HepG2 (cell line): ENCODE data around the gene SLC35B1. TPM values are rescaled to one million over a fixed set of nuclear protein-coding genes. Genes with fewer than 3 reads are reported as not detected.

Experiments used
- ATAC-seq: fragments of 200-7000 bp; cut with Tn5 transposase; 3 replicates; pipeline ENCODE4 v1.9.1; 2020; ENCODE audit warnings: mild to moderate bottlenecking, moderate library complexity
- BruUV-seq: library from RNA; stranded (reverse); fragments of 400-500 nt; replicated peaks from 2 replicates; lab custom pipeline; 2021; lab: Mats Ljungman, UMichigan
- CTCF ChIA-PET: fragments of 300-600 bp; formaldehyde crosslinking; extraction: SDS; loops from one replicate; lab custom pipeline; 2021; ENCODE audit warnings: low total read pairs, inconsistent platforms, low intra/inter-chr PET ratio; lab: Yijun Ruan, JAX
- POLR2A ChIA-PET: fragments of 350-600 bp; sonication (Branson Sonifier 250); formaldehyde crosslinking; loops from one replicate; lab custom pipeline; 2020; ENCODE audit warnings: antibody characterized with exemption, inconsistent platforms; lab: Yijun Ruan, JAX
- DNase-seq: peaks from one replicate; pipeline ENCODE4 v3.0.0-alpha.2; 2015; ENCODE audit warnings: low spot score
- FAIRE-seq: peaks from 3 replicates; lab custom pipeline; 2011; peaks lifted over from hg19 to GRCh38; lab: Jason Lieb, UNC
- H2AFZ ChIP-seq: one replicate; pipeline ENCODE4 v1.6.1; 2011; ENCODE audit warnings: low read length, inconsistent platforms
- H3K27ac ChIP-seq: fragments of 300-600 bp; 3 replicates; pipeline ENCODE4 v1.8.0; 2011; ENCODE audit warnings: mixed run types, mild to moderate bottlenecking, mixed read lengths, low read length, inconsistent platforms; ENCODE audit not compliant: insufficient read depth; ENCODE audit errors: extremely low read length
- H3K27me3 ChIP-seq, 2 experiments: fragments of 200-600 bp in 1 of 2; 2 replicates in 1 of 2; 3 replicates in 1 of 2; pipeline versions ENCODE4 v1.6.0 to v1.8.0; 2011; ENCODE audit warnings: low read length in 2 of 2, mild to moderate bottlenecking in 2 of 2, moderate library complexity in 2 of 2, inconsistent platforms in 1 of 2; ENCODE audit not compliant: insufficient read depth in 2 of 2, control insufficient read depth in 1 of 2
- H3K36me3 ChIP-seq, 2 experiments: fragments of 200-600 bp in 1 of 2; replicated peaks in 1 of 2; 2 replicates in 1 of 2; 3 replicates in 1 of 2; pipeline versions ENCODE4 v1.5.1 to v1.8.0; 2011; ENCODE audit warnings: low read length in 2 of 2, inconsistent platforms in 1 of 2; ENCODE audit not compliant: insufficient read depth in 2 of 2, control insufficient read depth in 1 of 2
- H3K4me1 ChIP-seq: 2 replicates; pipeline ENCODE4 v1.5.1; 2012; ENCODE audit warnings: low read length, inconsistent platforms; ENCODE audit not compliant: insufficient read depth
- H3K4me2 ChIP-seq: 2 replicates; pipeline ENCODE4 v1.6.0; 2011; ENCODE audit warnings: low read depth, low read length, inconsistent platforms
- H3K4me3 ChIP-seq, 3 experiments: fragments of 200-600 bp in 1 of 3; sonication (generic), shearing (Covaris generic) in 1 of 3; replicated peaks in 1 of 3; 2 replicates each; pipeline ENCODE4 v1.5.1; 2011 to 2016; ENCODE audit warnings: low read length in 3 of 3, inconsistent platforms in 2 of 3, low read depth in 2 of 3, mild to moderate bottlenecking in 2 of 3, control low read depth in 1 of 3, mixed read lengths in 1 of 3; ENCODE audit not compliant: insufficient read depth in 1 of 3
- H3K79me2 ChIP-seq: one replicate; pipeline ENCODE4 v1.6.1; 2011; ENCODE audit warnings: low read length, inconsistent platforms; ENCODE audit not compliant: insufficient read depth
- H3K9ac ChIP-seq: 2 replicates; pipeline ENCODE4 v1.6.0; 2011; ENCODE audit warnings: mild to moderate bottlenecking, low read depth, low read length, inconsistent platforms; ENCODE audit not compliant: insufficient read depth
- H3K9me3 ChIP-seq: 2 replicates; pipeline ENCODE4 v1.5.1; 2012; ENCODE audit warnings: mild to moderate bottlenecking, low read length
- H4K20me1 ChIP-seq: 2 replicates; pipeline ENCODE4 v1.6.0; 2011; ENCODE audit warnings: inconsistent platforms, mild to moderate bottlenecking, low read length, moderate library complexity; ENCODE audit not compliant: insufficient read depth
- GMEB2 ChIP-seq: IDR thresholded peaks from 2 replicates; pipeline ENCODE4 v1.6.1; 2016; ENCODE audit warnings: missing biosample characterization, missing genetic modification reagents, low read depth
- ISX ChIP-seq: sonication (generic); formaldehyde crosslinking; conservative IDR thresholded peaks from 2 replicates; pipeline ENCODE4 v1.5.0; 2020; ENCODE audit warnings: missing genetic modification reagents
- JDP2 ChIP-seq: sonication (generic); formaldehyde crosslinking; IDR thresholded peaks from 2 replicates; pipeline ENCODE4 v1.8.1; 2022; ENCODE audit warnings: missing genetic modification reagents, borderline replicate concordance
- SRSF9 ChIP-seq: fragments of 200-400 bp; formaldehyde crosslinking; IDR thresholded peaks from 2 replicates; pipeline ENCODE4 v1.6.1; 2018; ENCODE audit warnings: borderline replicate concordance, mild to moderate bottlenecking, low read depth, low read length; ENCODE audit not compliant: insufficient read depth, poor library complexity, severe bottlenecking
- ZBTB37 ChIP-seq: sonication (generic); formaldehyde crosslinking; IDR thresholded peaks from 2 replicates; pipeline ENCODE4 v1.4.0; 2020; ENCODE audit warnings: mild to moderate bottlenecking, missing genetic modification reagents
- ZBTB8A ChIP-seq: sonication (generic); formaldehyde crosslinking; IDR thresholded peaks from 2 replicates; pipeline ENCODE4 v1.4.0; 2020; ENCODE audit warnings: mild to moderate bottlenecking, low read depth, missing genetic modification reagents, borderline replicate concordance
- ZNF7 ChIP-seq: IDR thresholded peaks from 2 replicates; pipeline ENCODE4 v1.6.1; 2016; ENCODE audit warnings: missing biosample characterization, missing genetic modification reagents
- WGBS: methylation state at CpG from one replicate; pipeline ENCODE4 v1.1.6; 2017; ENCODE audit warnings: low lambda C conversion rate; 5-methylcytosine and 5-hydroxymethylcytosine counted together
- in situ Hi-C: cut with HindIII; loops from 2 replicates; pipeline ENCODE4 v1.10.0; 2017; ENCODE audit warnings: low pct_unique_long_range_greater_than_20kb; ENCODE audit not compliant: extremely low pct_ligation_motif_present
- intact Hi-C: fragments of 100-400 bp; cut with micrococcal nuclease; formaldehyde crosslinking; loops from one replicate; pipeline ENCODE4 v1.10.0; 2022; ENCODE audit not compliant: unreplicated experiment
- polyA plus RNA-seq, 8 experiments: library from polyadenylated mRNA; depleted of rRNA in 3 of 8; stranded (reverse) in 7 of 8; unstranded in 1 of 8; fragments of >200 nt; fragmentation: Illumina TruSeq in 4 of 8; extraction: Trizol in 4 of 8; gene quantifications; 2 replicates each; pipeline versions ENCODE4 v1.2.1 to v1.2.3, GENCODE V29; 2011 to 2016; ENCODE audit warnings: low read depth in 4 of 8, missing spikeins in 1 of 8, mixed read lengths in 1 of 8; ENCODE audit not compliant: insufficient read depth in 1 of 8
- total RNA-seq, 5 experiments: library from RNA; depleted of rRNA; stranded (reverse); fragments of >200 nt; fragmentation: Illumina TruSeq; extraction: Trizol; gene quantifications; 2 replicates each; pipeline ENCODE4 v1.2.3, GENCODE V29; 2016; ENCODE audit warnings: low read depth in 1 of 5
- TF ChIP-seq, protein P1 (sequence below): sonication (generic); formaldehyde crosslinking; IDR thresholded peaks from 2 replicates; pipeline ENCODE4 v1.5.1; 2020; ENCODE audit warnings: missing genetic modification reagents, mild to moderate bottlenecking, borderline replicate concordance

SLC35B1 gene
- total and polyA plus RNA-seq, 2 of the 13 experiments (the other 11 are each of a cell fraction or from before 2014, with no cell fraction given), result 99.6 to 113 TPM

DNA sequence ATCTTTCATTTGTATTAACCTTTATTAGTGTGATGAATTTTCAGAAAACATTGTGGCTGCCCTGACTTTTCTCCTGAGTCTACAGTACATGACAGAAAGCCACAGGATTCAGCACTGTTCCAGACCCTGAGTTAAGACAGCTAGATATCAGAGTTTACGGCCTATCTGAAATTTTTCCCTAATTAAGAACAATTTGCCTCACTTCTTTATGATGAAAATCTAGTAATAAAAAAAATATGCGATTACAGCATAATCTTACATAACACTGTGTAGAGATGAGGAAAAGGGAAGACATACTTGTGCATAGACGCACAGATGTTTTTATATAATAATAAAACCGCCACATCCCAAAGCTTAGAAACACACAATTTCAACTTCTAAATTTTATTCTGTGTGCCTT, 37.1 kb downstream of the SLC35B1 start:
- POLR2A ChIA-PET, result no interaction called here

More for the DNA sequence above, 37.1 kb downstream of the SLC35B1 start:
- in situ Hi-C loops (no loop called here), intact Hi-C loops (no loop called here)
- Histone ChIP-seq H4K20me1 (0 out of 2 replicates have a peak, but pooled peaks cover 5% of the 10 kb centered on the region), H3K4me3 (no peak overlapping the region), H3K4me1 (peaks cover 14% of the 10 kb centered on the region), H3K9me3 (no peaks in the 10 kb centered on the region), H3K27me3 (no peaks in the 10 kb centered on the region), H3K79me2 (peaks cover 79% of the 10 kb centered on the region), H3K9ac (no peak overlapping the region), H2AFZ (no peak overlapping the region), H3K4me2 (no peak overlapping the region), H3K36me3 (peaks cover 2 to 24% of the 10 kb centered on the region in 2 experiments), H3K27ac (no peak overlapping the region)
- no peak for DNase-seq
- TF ChIP-seq ZBTB8A (CRISPR knock-in tag) (no peak), ZNF7 (CRISPR knock-in tag) (no peak), SRSF9 (no peak), GMEB2 (no peak), ZBTB37 (no peak), JDP2 (no peak), ISX (CRISPR knock-in tag) (no peak)
- TF ChIP-seq, protein P1, sequence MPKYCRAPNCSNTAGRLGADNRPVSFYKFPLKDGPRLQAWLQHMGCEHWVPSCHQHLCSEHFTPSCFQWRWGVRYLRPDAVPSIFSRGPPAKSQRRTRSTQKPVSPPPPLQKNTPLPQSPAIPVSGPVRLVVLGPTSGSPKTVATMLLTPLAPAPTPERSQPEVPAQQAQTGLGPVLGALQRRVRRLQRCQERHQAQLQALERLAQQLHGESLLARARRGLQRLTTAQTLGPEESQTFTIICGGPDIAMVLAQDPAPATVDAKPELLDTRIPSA (CRISPR knock-in tag), result no peak
- CTCF ChIA-PET, result no interaction called here
- ATAC-seq, result no peak
- BruUV-seq, result no TSS peak
- FAIRE-seq, result no peak
- 94% methylated on average over 4 of the region's 4 CpGs for WGBS
